Fibroblast of lung (primary cell): ENCODE data around the gene LBX1. TPM values are rescaled to one million over a fixed set of nuclear protein-coding genes. Genes with fewer than 3 reads are reported as not detected.

Source experiments
- DNase-seq, 2 donors: peaks; one replicate each; pipeline versions ENCODE4 v3.0.0 to v3.0.0-alpha.2; 2010; ENCODE audit warnings: low read depth in 2 of 2
- H2AFZ ChIP-seq: 2 replicates; pipeline ENCODE4 v1.5.1; 2012; ENCODE audit warnings: low read length, control low read depth, inconsistent platforms
- H3K27ac ChIP-seq: 2 replicates; pipeline ENCODE4 v1.5.1; 2011; ENCODE audit warnings: low read length, control low read depth; ENCODE audit not compliant: insufficient read depth
- H3K27me3 ChIP-seq: 2 replicates; pipeline ENCODE4 v1.5.1; 2011; ENCODE audit warnings: mild to moderate bottlenecking, low read length; ENCODE audit not compliant: control insufficient read depth, insufficient read depth
- H3K36me3 ChIP-seq: 2 replicates; pipeline ENCODE4 v1.5.1; 2011; ENCODE audit warnings: low read length; ENCODE audit not compliant: control insufficient read depth, insufficient read depth
- H3K4me1 ChIP-seq: 2 replicates; pipeline ENCODE4 v1.5.1; 2011; ENCODE audit warnings: low read length; ENCODE audit not compliant: control insufficient read depth, insufficient read depth; ENCODE audit errors: extremely low read depth
- H3K4me2 ChIP-seq: 2 replicates; pipeline ENCODE4 v1.5.1; 2011; ENCODE audit warnings: low read length, control low read depth; ENCODE audit not compliant: insufficient read depth; ENCODE audit errors: extremely low read depth
- H3K4me3 ChIP-seq, 4 experiments: fragments of 200-600 bp in 1 of 4; sonication (generic) in 1 of 4; replicated peaks in 1 of 4; 2 replicates each; pipeline ENCODE4 v1.5.1; 2011 to 2016; ENCODE audit warnings: low read length in 4 of 4, low read depth in 3 of 4, mild to moderate bottlenecking in 3 of 4, control low read depth in 2 of 4, inconsistent platforms in 1 of 4, mixed read lengths in 1 of 4; ENCODE audit not compliant: insufficient read depth in 1 of 4; ENCODE audit errors: control extremely low read depth in 1 of 4
- H3K79me2 ChIP-seq: 2 replicates; pipeline ENCODE4 v1.5.1; 2012; ENCODE audit warnings: mild to moderate bottlenecking, low read length, inconsistent platforms; ENCODE audit not compliant: control insufficient read depth, insufficient read depth
- H3K9ac ChIP-seq: 2 replicates; pipeline ENCODE4 v1.5.1; 2011; ENCODE audit warnings: mild to moderate bottlenecking, low read length, control low read depth; ENCODE audit not compliant: insufficient read depth
- H3K9me3 ChIP-seq: 2 replicates; pipeline ENCODE4 v1.5.1; 2012; ENCODE audit warnings: low read depth, low read length; ENCODE audit not compliant: control insufficient read depth, insufficient read depth
- H4K20me1 ChIP-seq: 2 replicates; pipeline ENCODE4 v1.5.1; 2011; ENCODE audit warnings: low read length; ENCODE audit not compliant: control insufficient read depth, insufficient read depth; ENCODE audit errors: extremely low read depth
- CTCF ChIP-seq, 2 donors: IDR thresholded peaks in 1 of 2; conservative IDR thresholded peaks in 1 of 2; 1 replicate in 1 of 2; 2 replicates in 1 of 2; pipeline ENCODE4 v1.5.1; 2011 to 2012; ENCODE audit warnings: low read length in 2 of 2, control low read depth in 1 of 2, inconsistent platforms in 1 of 2, low read depth in 1 of 2, mild to moderate bottlenecking in 1 of 2
- EZH2 ChIP-seq: IDR thresholded peaks from 2 replicates; pipeline ENCODE4 v1.5.1; 2012; ENCODE audit warnings: low read length, control low read depth, mild to moderate bottlenecking; ENCODE audit errors: missing control alignments
- polyA plus RNA-seq, 2 donors: library from polyadenylated mRNA; depleted of rRNA in 1 of 2; stranded (reverse) in 1 of 2; unstranded in 1 of 2; fragments of >200 nt; gene quantifications; 2 replicates each; pipeline ENCODE4 v1.2.1, GENCODE V29; 2011 to 2012; ENCODE audit warnings: missing spikeins in 1 of 2
- total RNA-seq: library from RNA; depleted of rRNA; stranded (reverse); fragments of >200 nt; gene quantifications from 2 replicates; pipeline ENCODE4 v1.2.1, GENCODE V29; 2014

Gene LBX1
- total and polyA plus RNA-seq, 2 donors (not counting 1 experiment from before 2014, with no cell fraction given): under 0.01 TPM; not detected in 1

GRCh38 chr10:101233863-101234262, 4.6 kb upstream of the LBX1 start:
- Histone ChIP-seq H3K27ac (no peak overlapping the region), H3K4me3 (no peak overlapping the region), H3K4me1 (peaks cover 3% of the 10 kb centered on the region), H3K27me3 (peaks cover 85% of the 10 kb centered on the region), H2AFZ (no peak overlapping the region), H3K4me2 (no peak overlapping the region), H3K36me3 (no peaks in the 10 kb centered on the region), H3K9ac (no peak overlapping the region), H4K20me1 (no peaks in the 10 kb centered on the region), H3K9me3 (no peaks in the 10 kb centered on the region), H3K79me2 (no peaks in the 10 kb centered on the region)
- TF ChIP-seq EZH2 (peak; percentile 26), CTCF (conservative IDR thresholded peaks at IDR 0.05 in 1 of 2, IDR thresholded peaks at IDR 0.05 in 1 of 2; ENCODE audit: low read depth in 1 of 2, low read length in 2 of 2) (no peak)
- DNase-seq: no peak

GRCh38 chr10:101233443-101233842, 4.2 kb upstream of the LBX1 start:
- H3K27ac ChIP-seq: no peak overlapping the region
- H3K36me3 ChIP-seq: no peaks in the 10 kb centered on the region
- TF ChIP-seq CTCF (conservative IDR thresholded peaks at IDR 0.05 in 1 of 2, IDR thresholded peaks at IDR 0.05 in 1 of 2; ENCODE audit: low read depth in 1 of 2, low read length in 2 of 2): no peak
- no peak for TF ChIP-seq EZH2
- H4K20me1 ChIP-seq: no peaks in the 10 kb centered on the region
- H3K9ac ChIP-seq: no peak overlapping the region
- no peak overlapping the region for H3K4me3 ChIP-seq
- H3K4me2 ChIP-seq: no peak overlapping the region
- peaks cover 84% of the 10 kb centered on the region for H3K27me3 ChIP-seq
- no peaks in the 10 kb centered on the region for H3K9me3 ChIP-seq
- H3K79me2 ChIP-seq: no peaks in the 10 kb centered on the region
- peaks cover 3% of the 10 kb centered on the region for H3K4me1 ChIP-seq
- DNase-seq: no peak
- H2AFZ ChIP-seq: no peak overlapping the region

GRCh38 chr10:101231912-101232689, 2.8 kb upstream of the LBX1 start:
- no peak for TF ChIP-seq EZH2
- no peak for TF ChIP-seq CTCF (conservative IDR thresholded peaks at IDR 0.05 in 1 of 2, IDR thresholded peaks at IDR 0.05 in 1 of 2; ENCODE audit: low read depth in 1 of 2, low read length in 2 of 2)
- Histone ChIP-seq H3K27me3 (peaks cover 84% of the 10 kb centered on the region), H3K4me3 (no peak overlapping the region), H3K9me3 (no peaks in the 10 kb centered on the region), H3K9ac (no peak overlapping the region), H3K79me2 (no peaks in the 10 kb centered on the region), H3K27ac (no peak overlapping the region), H3K4me2 (no peak overlapping the region), H3K4me1 (peaks cover 3% of the 10 kb centered on the region), H2AFZ (no peak overlapping the region), H3K36me3 (no peaks in the 10 kb centered on the region), H4K20me1 (no peaks in the 10 kb centered on the region)
- no peak for DNase-seq
